Stomach smooth muscle (tissue), 2 donors: ENCODE data around the gene DLL1.

Source experiments
- H3K27ac ChIP-seq: one replicate; pipeline ENCODE4 v1.7.0; 2013; ENCODE audit warnings: mild to moderate bottlenecking, low read length, inconsistent platforms
- H3K27me3 ChIP-seq, 2 donors: one replicate each; pipeline ENCODE4 v1.7.0; 2013; ENCODE audit warnings: low read length in 2 of 2; ENCODE audit not compliant: insufficient read depth in 2 of 2, control insufficient read depth in 1 of 2
- H3K36me3 ChIP-seq, 2 donors: one replicate each; pipeline ENCODE4 v1.7.0; 2013; ENCODE audit warnings: low read length in 2 of 2; ENCODE audit not compliant: control insufficient read depth in 2 of 2, insufficient read depth in 2 of 2
- H3K4me1 ChIP-seq: one replicate; pipeline ENCODE4 v1.7.0; 2013; ENCODE audit warnings: low read length; ENCODE audit not compliant: control insufficient read depth, insufficient read depth
- H3K4me3 ChIP-seq, 2 donors: one replicate each; pipeline ENCODE4 v1.7.0; 2013; ENCODE audit warnings: low read length in 2 of 2
- H3K9ac ChIP-seq, 2 donors: one replicate each; pipeline ENCODE4 v1.7.0; 2013; ENCODE audit warnings: low read length in 2 of 2, mild to moderate bottlenecking in 1 of 2
- H3K9me3 ChIP-seq, 2 donors: one replicate each; pipeline ENCODE4 v1.7.0; 2013; ENCODE audit warnings: low read length in 2 of 2; ENCODE audit not compliant: control insufficient read depth in 2 of 2
- donor health status: healthy.
- donor health status: Pancreatic carcinoma.

DLL1 gene

DNA sequence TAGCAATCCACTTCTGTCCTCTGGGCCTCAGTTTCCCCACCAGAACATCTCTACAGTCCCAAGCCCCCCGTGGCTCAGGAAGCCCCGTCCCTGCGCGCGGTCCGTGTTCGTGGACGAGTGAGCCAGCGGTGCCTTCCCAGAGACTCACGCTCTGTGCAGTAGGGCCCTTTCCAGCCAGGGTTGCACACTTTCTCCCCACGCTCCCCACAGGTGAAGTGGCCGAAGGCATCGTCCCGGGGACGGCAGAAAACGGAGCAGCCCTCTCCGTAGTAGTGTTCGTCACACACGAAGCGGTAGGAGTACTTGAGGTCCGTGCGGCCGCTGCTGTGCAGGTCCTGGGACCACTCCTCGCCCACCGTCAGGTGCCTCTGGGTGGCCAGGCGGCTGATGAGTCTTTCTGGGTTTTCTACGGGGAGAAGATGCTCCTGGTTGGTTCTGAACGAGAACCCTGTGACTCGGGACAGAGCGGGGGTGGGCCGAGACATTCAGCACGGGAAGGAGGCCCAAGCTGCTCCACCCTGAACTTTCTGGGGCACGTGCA is 2.7 kb downstream of the DLL1 start:
- Histone ChIP-seq H3K4me1 (peaks cover 36% of the 10 kb centered on the region), H3K36me3 (no peaks in the 10 kb centered on the region), H3K27me3 (peaks cover 30 to 50% of the 10 kb centered on the region in 2 donors), H3K9ac (no peak overlapping the region), H3K9me3 (no peaks in the 10 kb centered on the region), H3K27ac (no peak overlapping the region), H3K4me3 (no peak overlapping the region)

DNA sequence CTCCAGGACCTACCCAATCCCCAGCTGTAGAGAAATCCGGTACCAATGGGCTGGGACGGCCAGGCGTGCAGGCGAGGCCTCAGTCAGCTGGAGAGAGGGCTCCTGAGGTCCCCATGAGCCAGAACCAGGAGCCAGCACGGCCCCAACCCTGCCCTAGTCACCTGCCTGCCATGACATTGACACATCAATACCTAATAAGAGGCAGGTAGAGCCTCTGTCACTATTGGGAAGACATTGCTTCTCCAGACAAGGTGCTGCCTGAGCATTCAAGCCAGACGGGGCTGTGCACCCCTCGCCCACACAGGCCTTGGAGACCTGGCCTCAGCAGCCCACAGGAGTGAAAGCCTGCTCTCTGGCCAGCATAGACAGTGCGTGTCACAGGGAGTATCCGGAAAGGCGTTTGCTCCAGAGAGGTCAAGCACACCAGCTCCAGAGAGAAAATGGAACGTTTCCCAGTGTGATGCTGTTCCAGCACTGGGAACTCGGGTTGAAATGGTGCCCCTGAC is 3.5 kb downstream of the DLL1 start:
- Histone ChIP-seq H3K9me3 (no peaks in the 10 kb centered on the region), H3K9ac (no peak overlapping the region), H3K36me3 (no peaks in the 10 kb centered on the region), H3K4me1 (peaks cover 34% of the 10 kb centered on the region), H3K27me3 (peaks cover 25 to 43% of the 10 kb centered on the region in 2 donors), H3K4me3 (no peak overlapping the region), H3K27ac (no peak overlapping the region)

DNA sequence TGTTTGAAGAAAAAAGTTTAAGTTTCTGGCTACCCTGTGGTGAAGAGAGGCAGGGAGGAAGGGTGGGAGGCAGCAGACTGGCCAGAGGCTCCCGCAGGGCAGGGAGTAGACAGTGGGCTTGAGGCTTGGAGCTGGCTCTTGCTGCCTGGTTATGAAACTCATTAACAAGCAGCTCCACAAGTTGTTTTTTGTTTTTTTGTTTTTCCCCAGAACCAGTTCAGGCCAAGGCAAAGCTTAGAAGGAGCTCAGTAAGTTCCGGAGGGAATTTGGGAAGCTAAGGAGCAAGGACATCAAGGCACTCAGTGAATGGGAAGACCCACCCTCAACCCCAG is 4.0 kb downstream of the DLL1 start:
- Histone ChIP-seq H3K27ac (no peak overlapping the region), H3K36me3 (no peaks in the 10 kb centered on the region), H3K4me3 (no peak overlapping the region), H3K9me3 (no peaks in the 10 kb centered on the region), H3K27me3 (peaks cover 19 to 37% of the 10 kb centered on the region in 2 donors), H3K4me1 (peaks cover 31% of the 10 kb centered on the region), H3K9ac (no peak overlapping the region)

DNA sequence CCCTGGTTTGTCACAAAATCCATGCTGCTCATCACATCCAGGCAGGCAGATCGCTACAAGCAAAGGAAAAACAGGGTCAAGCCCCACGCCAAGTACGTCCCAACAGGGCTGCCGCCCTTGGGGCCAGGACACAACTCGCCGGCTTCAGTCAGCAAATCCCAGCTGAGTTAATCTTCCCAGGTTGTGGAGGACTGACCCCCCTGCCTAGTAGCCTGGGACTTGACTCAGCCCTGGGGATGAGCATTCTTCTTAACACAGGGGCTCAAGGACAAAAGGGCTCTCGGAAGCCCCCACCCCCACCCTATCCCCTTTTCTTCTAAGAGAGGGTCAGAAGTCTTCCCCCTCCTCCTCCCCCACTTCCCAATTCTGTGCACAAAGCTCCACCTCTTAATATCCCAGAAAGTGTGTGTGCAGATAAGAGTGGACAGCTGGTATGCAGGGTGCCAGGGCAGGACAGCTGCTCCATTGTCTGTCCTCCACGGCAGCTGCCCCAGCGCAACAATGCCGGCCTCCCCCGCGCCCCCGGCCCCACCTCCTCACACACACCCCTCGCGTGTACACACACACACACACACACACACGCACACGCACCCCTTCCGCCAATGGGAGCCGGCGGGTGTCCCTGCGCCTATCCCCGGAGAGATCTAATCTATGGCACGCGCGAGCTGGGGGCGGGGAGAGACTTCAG is 4.5 kb downstream of the DLL1 start:
- Histone ChIP-seq H3K4me1 (peaks cover 26% of the 10 kb centered on the region), H3K9ac (no peak overlapping the region), H3K27ac (no peak overlapping the region), H3K4me3 (no peak overlapping the region), H3K27me3 (peaks cover 17 to 32% of the 10 kb centered on the region in 2 donors), H3K36me3 (no peaks in the 10 kb centered on the region), H3K9me3 (no peaks in the 10 kb centered on the region)

DNA sequence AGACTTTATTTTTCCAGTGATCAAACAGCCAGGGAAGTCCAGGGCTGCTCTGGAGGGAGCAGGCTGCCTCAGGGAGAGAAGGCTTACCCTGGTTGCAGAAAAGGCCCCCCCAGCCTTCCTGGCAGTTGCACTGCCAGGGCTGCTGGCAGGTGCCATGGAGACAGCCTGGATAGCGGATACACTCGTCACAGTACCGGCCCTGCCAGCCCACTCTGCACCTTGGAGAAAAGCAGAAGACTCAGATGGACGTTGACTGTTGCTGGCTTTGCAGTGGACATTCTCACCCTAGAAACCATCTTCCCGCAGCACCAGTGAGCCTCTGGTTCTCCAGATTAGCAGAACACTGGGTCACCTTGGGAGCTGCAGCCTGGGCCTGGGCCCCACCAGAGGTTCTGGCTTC is 5.4 kb downstream of the DLL1 start:
- Histone ChIP-seq H3K36me3 (no peaks in the 10 kb centered on the region), H3K27ac (no peak overlapping the region), H3K4me3 (no peak overlapping the region), H3K9me3 (no peaks in the 10 kb centered on the region), H3K4me1 (peaks cover 19% of the 10 kb centered on the region), H3K27me3 (peaks cover 17 to 28% of the 10 kb centered on the region in 2 donors), H3K9ac (no peak overlapping the region)

DNA sequence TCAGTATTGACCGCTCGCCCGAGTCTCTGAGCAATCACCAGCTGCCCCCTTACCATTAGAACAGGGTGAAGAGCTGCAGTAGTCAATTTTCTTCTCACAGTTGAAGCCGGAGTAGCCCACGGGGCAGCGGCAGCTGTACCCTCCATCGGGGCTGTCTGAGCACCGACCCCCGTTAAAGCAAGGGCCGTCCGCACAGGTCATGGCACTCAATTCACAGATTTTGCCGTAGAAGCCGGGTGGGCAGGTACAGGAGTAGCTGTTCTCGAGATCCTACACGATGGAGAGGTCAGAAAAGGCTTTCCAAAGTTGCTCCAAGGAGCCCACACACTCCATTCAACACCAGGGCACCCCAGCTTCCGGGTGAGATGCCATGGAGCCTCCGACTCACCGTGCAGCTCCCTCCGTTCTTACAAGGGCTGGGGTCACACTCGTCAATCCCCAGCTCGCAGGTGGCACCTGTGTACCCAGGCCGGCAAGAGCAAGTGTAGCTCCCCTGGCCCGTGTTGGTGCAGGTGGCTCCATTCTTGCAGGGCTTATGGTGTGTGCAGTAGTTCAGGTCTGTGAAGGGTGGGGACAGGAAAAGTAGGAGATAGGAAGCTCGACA is 5.9 kb downstream of the DLL1 start:
- Histone ChIP-seq H3K9ac (no peak overlapping the region), H3K36me3 (no peaks in the 10 kb centered on the region), H3K4me3 (no peak overlapping the region), H3K9me3 (no peaks in the 10 kb centered on the region), H3K4me1 (peaks cover 18% of the 10 kb centered on the region), H3K27ac (no peak overlapping the region), H3K27me3 (peaks cover 17 to 27% of the 10 kb centered on the region in 2 donors)

DNA sequence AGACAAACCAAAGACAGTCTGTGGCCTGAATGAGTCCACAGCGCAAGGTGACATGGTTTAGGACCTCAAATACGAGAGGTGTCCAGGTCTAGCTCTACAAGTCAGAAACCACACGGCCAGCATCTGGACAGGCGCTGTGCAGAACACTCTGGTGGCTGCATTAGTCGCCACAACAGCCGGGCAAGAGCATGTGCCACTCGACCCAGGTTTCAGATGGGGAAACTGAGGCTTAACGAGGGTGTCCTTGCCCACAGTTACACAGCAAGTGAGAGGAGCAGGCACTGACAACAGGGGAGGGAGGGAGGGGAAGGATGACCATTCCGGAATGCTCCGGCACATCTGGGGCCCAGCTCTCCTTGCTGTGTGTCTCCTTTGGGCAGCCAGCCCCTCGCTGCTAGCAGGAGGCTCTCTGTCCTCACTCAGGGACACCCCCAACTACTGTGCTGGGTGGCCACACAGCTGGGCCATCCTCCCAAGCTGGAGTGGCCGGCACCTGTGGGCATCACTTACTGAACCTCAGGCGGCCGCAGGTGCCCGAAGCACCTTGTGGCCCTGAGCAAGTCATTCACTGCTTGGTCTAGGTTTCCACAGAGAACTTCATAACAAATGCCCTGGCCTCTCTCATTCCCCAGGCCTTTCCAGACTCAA is 6.6 kb downstream of the DLL1 start:
- Histone ChIP-seq H3K9me3 (no peaks in the 10 kb centered on the region), H3K36me3 (no peaks in the 10 kb centered on the region), H3K27me3 (peaks cover 17 to 20% of the 10 kb centered on the region in 2 donors), H3K27ac (no peak overlapping the region), H3K9ac (no peak overlapping the region), H3K4me3 (no peak overlapping the region), H3K4me1 (peaks cover 12% of the 10 kb centered on the region)

DNA sequence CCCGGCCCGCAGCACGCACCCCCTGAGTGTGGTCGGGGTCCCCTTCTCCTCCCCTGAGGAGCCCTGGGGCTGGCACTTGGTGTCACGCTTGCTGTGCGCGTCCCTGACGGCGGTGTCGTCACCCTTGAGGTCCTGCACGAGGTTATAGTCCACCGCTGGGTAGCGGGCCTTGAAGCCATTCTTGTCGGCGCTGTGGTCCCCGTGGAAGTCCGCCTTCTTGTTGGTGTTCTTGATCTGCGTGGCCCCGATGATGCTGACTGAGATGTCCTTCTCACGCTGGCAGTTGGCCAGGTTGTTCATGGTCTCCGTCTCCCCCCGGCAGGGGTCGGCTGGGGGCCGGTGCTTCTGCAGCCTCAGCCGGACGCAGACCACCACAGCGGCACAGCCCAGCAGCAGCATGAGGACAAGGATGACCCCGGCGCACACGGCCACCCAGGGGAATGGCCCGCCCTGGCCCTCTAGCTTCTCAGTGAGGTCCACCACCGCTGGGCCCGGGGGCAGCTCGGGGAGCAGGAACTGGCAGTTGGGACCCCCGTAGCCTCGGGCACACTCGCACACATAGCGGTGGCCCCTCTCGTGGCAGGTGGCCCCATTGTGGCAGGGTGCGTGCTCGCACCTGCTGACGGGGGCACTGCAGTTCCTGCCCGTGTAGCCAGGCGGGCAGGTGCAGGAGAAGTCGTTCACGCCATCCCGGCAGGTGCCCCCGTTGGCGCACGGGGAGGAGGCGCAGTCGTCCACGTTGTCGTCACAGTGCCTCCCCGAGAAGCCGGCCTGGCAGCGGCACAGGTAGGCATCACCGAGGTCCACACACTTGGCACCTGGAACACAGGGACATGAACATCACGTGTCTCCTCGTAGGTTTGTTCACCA is 7.4 kb downstream of the DLL1 start:
- Histone ChIP-seq H3K36me3 (no peaks in the 10 kb centered on the region), H3K9ac (no peak overlapping the region), H3K4me1 (peaks cover 8% of the 10 kb centered on the region)

DNA sequence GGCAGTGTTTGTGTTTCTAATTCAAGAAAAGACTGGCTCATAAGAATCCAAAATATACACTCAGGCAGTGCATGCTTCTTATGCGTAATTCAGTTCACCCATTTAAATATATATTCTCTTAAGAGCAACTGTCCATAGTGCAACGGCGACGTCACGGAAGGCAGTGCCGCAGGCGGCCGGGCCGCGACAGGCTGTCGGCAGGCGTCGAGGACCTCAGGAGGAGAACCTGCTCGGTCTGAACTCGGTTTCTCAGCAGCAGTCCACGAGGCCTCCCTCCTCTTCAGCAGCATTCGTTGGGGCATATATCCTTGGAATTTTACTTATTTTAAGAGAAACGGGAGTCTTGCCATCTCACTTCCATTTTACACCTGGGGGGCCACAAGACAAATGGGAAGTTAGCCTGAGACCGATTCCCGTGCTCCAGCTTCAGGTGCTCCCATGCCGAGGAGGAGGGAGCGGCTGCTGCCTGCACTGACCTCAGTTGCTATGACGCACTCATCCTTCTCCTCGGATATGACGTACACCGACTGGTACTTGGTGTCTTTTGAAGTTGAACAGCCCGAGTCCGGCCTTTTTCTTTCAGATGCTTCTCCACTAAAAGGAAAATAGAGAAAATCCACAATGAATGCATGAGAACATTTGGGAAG is 8.2 kb downstream of the DLL1 start:
- no peak overlapping the region for H3K27ac ChIP-seq
- no peak overlapping the region for H3K9ac ChIP-seq
- H3K36me3 ChIP-seq = no peaks in the 10 kb centered on the region
- no peaks in the 10 kb centered on the region for H3K9me3 ChIP-seq
- peaks cover 5 to 6% of the 10 kb centered on the region in 2 donors for H3K27me3 ChIP-seq
- peaks cover 7% of the 10 kb centered on the region for H3K4me1 ChIP-seq
- no peak overlapping the region for H3K4me3 ChIP-seq

More for the DNA sequence above, 7.4 kb downstream of the DLL1 start:
- Histone ChIP-seq H3K9me3 (no peaks in the 10 kb centered on the region), H3K4me3 (no peak overlapping the region), H3K27ac (no peak overlapping the region), H3K27me3 (peaks cover 12 to 14% of the 10 kb centered on the region in 2 donors)
